NCI-H82 treated with DMSO at 0.1 percent for 48 hours (cell line): ENCODE measurements around the gene TAL1.

ENCODE experiments used
- DNase-seq: peaks from one replicate; lab custom pipeline; 2025; ENCODE audit not compliant: unreplicated experiment; lab: John Stamatoyannopoulos, UW

Gene TAL1

DNA sequence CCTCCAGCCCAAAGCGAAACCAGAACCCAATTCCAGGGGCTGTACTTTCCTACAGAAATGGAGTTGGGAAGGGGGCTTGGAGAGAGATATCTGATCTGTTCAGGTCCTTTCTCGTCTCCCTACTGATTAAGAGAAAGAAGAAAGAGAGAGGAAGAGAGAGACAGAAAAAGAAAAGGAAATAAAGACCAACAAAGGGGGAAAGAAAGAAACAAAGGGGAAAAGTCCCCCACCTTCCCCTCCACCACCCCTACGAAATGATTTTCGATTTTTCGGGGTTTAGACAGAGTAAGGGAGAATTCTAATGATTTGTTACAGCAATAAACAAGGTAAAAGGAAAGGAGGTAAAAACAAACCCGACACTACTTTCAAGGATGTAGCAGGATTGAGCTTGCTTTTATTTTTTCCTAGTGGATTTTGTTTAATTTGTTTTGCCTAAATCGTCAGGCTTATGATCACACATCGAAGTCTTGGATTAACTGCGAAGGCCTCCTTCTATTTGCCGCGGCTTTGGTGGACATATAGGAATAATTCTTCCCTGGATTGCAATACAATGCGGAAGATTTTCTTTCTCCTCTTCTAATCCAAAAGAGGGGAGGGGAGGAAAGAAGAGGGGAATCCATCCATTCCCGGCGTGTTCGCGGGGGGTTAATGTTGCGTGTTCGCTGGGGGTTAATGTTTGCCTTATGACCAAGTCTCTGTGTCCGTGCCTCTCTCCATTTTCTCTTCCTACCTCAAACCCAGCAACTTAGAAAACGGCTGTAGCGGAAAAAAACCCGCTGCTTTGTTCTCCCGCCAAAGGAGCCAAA lies 1.9 kb downstream of the TAL1 start:
- DNase-seq = peak; percentile 25

DNA sequence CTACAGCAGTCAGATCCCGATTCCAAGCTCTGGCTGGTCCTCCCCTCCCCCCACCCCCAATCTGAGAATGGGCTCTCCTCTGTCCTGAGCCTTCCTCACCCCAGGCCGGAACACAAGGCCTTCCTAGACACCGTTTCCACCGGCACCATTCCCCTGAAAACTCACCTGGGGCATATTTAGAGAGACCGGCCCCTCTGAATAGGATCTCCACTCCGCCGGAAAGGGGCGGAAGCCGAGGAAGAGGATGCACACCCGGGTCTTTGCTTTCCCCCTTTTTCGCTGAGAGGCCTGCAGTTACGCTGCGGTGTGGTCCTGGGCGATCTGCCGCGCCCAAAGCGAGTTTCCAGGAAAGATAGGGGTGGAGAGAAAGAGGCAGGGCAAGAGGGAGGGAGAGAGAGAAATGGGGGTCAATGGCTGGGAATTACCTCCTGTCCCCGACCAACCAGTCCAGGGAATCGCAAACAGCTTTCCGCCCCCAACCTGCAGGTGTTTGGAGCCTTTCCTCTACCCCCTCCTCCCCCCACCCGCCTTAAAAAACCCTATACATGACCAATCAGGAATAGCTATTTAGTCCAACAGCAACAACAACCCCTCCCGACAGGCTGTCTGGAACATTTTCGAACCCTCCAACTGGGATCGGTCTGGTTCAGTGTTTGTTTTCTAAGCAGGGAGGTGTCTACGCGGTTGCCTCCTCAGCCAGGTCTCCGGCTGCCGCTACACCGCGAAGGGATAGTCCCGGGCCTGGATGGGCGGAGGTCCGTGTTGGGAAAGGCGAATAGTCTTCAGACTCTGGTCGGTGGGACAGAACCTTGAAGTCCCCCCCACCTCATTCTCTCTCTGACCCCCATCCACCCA lies 2.8 kb downstream of the TAL1 start:
- no peak for DNase-seq

DNA sequence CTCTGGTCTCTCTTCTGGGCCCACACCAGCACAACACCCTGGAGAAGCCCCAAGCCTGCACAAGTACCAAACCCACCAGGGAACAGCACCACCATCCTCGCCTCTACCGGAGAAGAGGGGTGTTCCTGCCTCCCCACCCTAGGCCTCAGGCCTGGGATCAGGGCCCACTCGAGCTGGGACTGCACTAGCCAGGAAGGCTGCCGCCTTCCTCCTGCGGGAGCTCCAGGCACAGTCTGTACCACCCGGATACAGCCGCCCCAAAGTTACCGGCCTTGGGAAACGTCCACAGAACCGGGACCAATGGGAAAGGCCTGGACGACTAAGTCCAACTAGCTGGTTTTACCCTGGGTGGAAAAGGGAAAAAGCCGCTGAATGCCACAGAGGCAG lies 3.4 kb downstream of the TAL1 start:
- DNase-seq = no peak

DNA sequence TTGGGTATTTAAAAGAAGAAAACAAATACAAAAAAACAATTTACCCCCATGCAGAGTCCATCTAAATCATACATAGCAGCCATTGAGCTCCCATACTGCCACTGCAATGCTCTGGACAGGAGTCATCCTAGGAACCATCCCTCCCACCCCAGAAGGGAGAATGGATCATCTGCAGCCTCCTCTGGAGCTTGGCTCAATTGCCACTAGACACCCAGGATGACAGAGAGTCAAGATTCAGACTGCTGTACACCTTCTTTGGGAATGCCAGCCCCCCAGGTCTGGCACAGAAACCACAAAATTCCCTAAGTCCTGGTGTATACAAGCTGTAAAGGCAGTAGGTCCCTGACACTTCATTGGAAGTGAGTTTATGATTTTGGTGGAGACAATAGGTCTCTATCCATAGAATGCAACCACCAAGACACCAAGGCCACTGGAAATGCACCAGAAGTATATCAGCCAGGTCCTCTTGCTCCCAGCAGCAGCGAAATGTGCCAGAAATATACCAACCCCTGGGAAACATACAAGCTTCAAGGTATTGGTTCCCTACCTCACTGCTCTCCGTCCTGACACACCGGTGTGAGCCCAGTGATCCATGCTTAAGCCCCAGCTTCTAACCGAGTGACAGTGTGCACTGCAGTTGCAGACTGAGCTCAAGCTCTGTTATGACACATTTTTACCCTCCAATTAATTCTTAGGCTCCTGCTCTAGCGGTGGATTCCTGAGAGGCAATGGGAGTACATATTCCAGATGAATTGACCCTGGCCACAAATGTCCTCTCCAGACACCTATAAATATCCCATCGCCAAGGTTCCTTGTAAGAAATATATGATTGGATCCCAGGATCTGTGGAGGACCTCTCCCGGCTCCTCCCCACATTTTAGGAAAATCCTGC lies 4.4 kb downstream of the TAL1 start:
- no peak for DNase-seq

DNA sequence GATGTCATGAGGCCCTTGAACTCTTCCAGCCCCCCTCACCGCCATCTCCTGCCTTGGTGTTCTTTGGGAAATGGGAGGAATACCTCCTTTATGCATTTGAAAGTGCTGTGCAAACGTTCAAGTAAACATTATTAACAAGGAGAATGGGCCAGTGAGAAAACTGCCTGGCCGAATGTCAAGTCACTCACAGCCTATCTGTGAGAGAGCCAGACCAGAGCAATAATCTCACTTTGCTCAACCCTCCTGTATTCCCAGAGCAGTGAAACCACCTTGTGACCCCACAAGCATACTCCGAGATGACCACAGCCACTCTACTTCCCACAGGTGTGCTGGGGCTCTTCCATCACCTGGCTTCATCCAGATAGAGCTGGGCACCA lies 5.2 kb downstream of the TAL1 start:
- DNase-seq = no peak

DNA sequence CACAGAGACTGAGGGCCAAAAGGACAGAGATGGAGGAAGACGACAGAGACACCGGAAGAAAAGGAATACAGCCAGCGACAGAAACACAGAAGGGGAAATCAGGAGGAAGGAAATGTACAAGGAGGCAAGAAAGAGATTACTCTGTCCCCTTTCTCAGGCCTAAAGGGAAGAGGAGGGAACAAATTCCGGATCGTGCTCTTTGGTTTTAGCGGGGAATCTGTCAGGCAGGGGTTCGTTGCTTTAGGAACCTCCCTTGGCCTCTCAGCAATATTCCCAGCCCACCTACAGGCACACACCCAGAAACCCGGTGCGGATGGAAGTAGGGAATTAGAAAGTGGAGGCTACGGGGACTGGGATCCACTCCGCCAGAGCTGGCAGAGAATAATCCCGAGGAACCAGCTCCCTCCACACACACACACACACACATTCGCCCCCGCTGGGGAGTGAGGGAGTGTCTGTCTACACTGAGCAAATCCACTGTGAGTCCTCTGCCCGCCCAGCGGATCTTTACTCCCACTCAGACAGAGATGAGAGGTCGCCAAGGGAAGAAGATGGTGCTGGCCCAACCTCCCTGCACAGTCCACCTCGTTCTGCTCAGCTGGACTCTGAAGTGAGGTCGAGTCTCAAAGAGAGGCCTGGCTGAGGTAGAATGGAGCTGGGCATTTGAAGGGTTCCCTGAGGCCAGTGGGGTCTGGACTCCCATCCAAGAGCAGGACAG lies 5.7 kb downstream of the TAL1 start:
- DNase-seq = no peak

DNA sequence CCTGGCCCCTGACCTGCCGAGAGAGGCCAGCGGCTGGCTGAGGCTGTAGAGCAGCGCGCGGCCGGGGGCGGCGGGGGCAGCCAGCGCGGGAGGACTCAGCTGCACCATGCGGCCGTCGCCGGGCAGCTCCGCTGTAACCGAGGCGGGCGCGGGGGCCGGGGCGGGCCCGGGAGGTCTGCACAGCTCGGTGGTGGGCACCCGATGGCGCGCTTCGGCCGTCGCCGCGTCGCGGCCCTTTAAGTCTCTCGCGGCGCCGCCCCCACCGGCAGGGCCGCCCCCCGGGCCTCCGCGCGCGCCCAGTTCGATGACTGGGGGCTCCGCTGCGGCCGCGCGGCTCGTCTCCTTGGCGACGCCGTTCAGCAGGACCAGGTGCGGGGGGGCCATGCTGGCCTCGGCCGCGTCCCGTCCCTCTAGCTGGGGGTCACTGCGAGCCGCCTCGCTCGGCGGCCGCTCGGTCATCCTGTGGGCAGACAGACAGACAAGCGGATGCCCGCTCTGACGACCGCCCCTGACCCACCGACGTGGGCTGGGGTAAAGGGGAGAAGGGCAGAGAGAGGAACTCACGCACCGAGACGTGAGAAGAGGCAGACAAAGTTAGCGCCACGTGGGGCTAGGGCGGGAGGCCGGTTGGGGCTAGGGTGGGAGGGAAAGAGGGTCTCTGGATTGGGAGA lies 6.5 kb downstream of the TAL1 start:
- DNase-seq = no peak

DNA sequence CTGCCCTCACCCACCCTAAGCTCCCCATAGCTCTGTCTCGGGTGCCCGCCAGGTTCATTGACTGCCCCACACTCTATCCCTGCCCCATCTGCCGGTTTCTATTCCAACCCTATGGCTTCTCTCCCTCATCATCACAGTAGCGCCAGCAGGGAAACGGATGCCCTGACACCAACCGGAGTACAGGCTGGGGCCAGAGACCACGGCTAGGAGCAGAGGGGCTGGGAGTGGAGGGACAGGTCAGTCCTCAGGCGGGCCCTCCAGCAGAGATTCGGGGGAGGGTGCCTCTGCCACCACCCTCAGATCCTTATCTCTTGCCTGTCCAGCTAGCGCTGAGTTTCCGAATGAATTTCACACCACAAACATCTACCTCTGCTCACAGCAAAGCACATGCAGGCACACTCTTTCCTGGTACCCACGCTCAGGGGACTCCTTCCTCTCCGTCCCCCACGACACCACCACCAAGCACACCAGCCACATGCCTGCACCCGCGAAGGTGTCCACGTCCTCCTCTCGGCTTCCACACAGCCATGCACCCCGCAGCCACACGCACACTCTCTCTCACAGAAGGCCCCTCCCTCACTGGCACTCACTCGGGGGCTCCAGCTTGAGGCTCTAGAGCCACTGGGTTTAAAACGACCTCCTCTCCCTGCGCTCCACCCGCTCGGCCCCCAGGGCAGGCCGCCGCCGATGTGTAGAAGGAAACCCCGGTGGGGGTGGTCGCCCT lies 7.2 kb downstream of the TAL1 start:
- no peak for DNase-seq

DNA sequence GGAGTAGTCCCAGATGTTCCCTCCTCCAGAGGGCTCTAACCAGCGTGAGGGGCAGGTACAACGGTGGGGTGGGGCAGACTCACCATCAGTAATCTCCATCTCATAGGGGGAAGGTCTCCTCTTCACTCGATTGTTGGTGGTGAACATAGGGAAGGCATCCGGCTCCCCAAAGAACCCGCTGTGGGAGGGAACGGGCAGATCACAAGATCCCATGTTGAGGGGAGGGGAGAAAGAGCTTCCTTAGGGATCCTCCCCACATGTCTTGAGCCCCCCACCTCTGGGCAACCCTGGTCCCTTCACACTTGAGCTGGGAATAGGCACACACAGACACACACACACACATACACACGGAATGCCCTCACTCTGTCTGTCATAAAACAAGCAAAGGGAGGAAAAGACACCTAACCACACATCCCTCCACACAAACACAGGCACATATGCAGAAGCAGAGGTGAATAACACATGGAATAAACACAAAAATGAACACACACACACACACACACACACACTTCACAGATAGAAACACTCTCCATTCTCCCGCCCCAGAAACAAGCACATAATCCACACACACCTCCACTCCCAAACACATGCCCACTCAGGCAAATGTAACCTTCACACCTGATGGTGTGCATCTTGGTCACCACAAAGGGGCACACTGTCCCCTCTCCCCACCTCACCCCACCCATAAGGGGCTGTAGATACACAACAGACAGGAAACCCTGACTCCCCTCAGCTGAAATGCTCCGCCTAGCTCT lies 7.9 kb downstream of the TAL1 start:
- DNase-seq = no peak

DNA sequence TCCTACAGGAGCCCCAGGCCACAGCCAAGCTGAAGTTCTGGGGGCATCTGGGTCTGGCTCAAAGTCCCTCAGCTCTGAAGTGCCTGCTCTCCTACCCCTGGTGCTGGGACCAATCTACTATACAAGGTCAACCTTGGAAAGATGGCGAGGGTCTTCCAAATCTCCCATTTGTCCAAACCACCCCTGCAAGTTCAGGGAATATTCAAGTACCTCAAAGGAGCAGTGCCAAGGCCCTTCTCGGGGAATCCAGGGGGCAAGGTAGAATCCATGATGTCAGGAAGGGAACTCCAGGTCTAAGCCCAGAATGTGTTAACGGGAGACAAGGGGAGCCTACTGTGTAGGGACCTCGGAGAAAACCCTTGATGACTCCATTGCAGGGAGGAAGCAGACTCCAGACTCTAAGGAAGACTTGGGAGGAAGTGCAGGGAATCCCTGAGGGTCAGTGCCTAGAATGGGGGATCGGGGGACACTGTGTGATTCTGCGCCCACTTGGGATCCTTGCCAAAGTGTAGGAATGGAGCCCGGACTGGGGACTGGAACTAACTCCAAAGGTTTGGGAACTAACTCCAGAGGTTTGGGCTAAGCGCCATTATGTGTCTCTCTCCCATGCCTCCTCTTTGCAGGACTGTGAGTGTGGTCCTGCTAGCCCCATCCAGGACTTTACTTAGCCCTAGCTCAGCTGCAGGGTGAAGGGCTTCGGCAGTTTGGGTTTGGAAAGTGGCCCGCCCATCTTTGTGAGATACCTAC lies 8.7 kb downstream of the TAL1 start:
- DNase-seq = no peak

DNA sequence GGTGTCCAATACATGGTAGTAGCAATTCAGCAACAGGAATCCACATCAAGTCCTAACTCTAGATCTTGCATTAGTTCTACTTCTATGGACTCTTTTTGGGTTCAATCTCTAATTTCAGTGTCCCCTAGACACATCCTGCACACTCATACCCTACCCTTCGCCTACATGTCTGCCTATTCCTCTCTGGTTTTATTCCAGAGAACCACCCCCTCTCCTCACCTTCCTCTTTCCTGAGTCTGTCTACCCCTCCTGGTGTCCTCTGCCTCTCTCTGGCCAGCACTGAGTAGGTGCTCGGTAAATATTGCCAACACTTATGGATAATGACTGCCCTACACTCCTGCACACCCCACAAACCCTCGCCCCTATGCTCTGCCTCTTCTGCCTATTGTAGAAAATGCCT lies 9.5 kb downstream of the TAL1 start:
- no peak for DNase-seq

DNA sequence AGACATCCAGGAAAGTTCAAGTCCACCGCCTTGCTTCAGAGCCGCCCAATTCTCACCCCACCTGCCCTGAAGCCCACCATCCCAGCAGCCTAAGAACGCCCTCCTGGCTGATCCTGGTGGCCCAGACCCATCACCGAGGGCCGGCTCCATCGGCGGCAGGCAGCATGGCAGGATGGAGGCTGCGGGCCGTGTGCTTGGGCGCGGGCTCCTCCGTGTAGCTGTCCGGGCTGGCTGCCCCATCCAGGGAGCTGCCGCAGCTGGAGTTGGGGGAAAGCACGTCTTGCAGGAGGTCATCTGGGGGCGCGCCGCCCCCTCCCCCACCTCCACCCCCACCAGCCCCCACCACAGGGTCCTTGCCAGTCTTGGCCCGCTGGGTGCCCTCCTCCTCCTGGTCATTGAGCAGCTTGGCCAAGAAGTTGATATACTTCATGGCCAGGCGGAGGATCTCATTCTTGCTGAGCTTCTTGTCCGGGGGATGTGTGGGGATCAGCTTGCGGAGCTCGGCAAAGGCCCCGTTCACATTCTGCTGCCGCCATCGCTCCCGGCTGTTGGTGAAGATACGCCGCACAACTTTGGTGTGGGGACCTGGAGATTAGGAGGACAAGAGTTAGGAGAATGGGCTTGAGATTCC lies 12.3 kb downstream of the TAL1 start:
- DNase-seq = no peak

DNA sequence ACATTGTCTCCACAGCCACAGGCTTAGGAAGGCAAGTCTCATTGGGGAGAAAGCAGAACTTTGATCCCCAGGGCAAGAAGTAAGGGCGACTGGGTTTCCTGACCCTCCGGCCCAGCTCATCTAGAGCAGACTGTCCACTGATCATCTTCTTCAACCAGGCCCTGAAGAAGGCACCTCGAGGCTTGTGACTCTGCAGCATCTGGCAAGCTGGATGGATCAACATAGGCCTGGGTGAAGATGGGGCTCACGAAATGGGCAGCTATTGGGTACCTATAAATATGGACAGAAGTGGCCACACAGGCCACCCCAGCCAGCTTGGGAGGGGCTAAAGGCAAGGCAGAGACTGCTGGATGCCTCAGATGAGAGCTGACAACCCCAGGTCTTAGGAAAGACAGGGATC lies 13.0 kb downstream of the TAL1 start:
- no peak for DNase-seq

DNA sequence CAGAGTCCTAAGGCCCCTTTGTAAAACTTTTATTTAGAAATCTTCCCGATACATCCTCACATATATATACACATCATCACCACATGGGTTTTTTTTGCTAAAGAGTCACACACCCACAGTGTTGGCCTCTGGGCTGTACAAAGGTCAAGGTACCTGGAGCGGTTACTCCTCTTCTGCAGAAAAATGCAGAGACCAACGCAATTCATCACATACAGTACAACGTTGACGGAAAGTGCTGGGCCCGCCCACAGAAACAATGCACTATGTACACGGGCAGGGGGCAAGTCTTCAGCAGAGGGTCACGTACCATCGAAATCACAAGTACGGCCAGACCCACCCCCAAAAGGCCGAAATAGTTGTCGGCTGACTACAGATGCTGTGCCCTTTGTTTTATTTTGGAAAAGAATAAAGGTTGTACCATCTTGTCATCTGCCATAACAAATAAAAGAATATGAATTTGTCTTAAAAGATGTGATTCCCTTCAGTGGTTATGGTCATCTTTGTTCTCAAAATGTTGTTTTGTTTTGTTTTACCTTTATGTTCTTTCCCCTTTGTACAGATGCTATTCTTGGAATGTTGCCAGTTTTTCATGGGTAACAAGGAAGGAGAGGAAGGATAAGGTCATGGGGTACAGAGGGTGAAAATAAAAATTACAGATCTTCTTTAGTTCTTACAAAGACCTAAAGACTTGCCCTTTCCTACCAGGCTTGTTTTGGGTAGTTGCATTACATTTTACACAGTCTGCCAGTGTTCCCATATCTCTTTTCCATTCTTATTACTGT lies 15.6 kb downstream of the TAL1 start:
- no peak for DNase-seq

DNA sequence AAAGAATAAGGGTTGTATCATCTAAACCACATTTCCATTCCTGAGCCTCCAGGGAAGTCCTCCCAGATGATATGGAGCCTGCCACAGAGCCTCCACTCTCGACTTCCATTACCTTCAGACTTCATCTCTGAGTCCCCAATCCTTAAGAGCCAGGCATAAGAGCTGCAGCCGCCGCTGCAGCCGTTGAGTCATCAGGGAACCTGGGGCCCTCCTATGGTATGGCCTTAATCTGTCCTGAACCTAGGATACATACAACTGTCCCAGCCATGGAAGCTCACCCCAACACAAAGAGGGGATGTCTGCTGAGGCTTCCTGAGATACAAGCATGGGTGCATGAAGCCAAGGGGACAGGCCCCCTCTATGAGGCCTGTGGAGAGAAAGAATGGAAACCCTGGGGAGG lies 16.3 kb downstream of the TAL1 start:
- no peak for DNase-seq

DNA sequence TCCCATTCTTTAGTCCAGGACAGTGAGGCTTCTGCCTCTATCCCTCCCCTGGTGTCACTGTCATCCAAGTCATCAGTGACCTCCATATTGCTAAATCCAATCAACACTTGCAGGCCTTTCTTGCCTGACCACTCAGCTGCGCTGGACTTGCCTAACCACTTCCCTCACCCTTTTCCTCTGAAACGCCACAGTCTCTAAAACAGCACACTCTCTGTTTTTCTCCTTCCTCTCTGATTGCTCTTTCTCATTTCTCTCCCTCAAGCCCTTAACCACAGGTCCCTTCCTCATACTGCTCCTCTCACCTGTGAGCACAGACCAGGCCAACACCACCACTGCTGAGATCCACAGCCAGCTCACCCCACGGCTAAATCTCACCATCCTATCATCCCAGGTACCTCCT lies 17.5 kb downstream of the TAL1 start:
- no peak for DNase-seq
